GM18505 (cell line): ENCODE results near the gene RAPGEF4.

Experiments used
- ATAC-seq: cut with Tn5 transposase; IDR thresholded peaks from one replicate; pipeline ENCODE4 v1.9.1; 2021; ENCODE audit not compliant: unreplicated experiment
- POLR2A ChIP-seq: IDR thresholded peaks from 4 replicates; pipeline ENCODE4 v1.6.1; 2011; ENCODE audit warnings: borderline replicate concordance; ENCODE audit not compliant: insufficient read depth, insufficient read length; ENCODE audit errors: extremely low read depth

Gene RAPGEF4

GRCh38 chr2:172804423-172804822 lies 68.8 kb downstream of the RAPGEF4 start:
- TF ChIP-seq POLR2A: no peak
- no peak for ATAC-seq

- ATAC-seq: no peak
- TF ChIP-seq POLR2A: no peak
These were observed 70.8 kb downstream of the RAPGEF4 start for GRCh38 chr2:172806493-172806892.

GRCh38 chr2:172806996-172807395 lies 71.4 kb downstream of the RAPGEF4 start:
- ATAC-seq: no peak
- TF ChIP-seq POLR2A: no peak

- no peak for ATAC-seq
- no peak for TF ChIP-seq POLR2A
These were observed 72.5 kb downstream of the RAPGEF4 start for GRCh38 chr2:172808156-172808555.

DNA sequence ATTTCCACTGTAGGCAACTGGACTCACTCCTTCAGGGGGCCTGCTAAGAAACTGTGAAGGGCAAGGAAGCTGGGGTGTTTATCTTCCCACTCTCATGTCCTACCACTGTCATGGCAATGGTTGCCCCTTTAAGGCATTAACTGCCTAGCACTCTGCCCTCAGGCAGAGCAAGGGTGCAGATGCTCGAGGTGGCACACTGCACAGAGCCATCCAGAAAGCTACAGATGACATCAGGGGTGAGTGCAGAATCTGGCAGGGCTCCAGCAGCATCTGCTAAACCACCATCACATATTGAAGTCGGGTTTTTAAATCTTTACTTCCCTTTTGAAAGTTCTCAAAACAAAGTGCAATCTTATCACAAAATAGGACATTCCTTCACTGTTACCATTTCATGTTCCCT lies 75.4 kb downstream of the RAPGEF4 start:
- ATAC-seq: no peak
- no peak for TF ChIP-seq POLR2A

GRCh38 chr2:172812158-172812744 lies 76.6 kb downstream of the RAPGEF4 start:
- no peak for ATAC-seq
- no peak for TF ChIP-seq POLR2A

DNA sequence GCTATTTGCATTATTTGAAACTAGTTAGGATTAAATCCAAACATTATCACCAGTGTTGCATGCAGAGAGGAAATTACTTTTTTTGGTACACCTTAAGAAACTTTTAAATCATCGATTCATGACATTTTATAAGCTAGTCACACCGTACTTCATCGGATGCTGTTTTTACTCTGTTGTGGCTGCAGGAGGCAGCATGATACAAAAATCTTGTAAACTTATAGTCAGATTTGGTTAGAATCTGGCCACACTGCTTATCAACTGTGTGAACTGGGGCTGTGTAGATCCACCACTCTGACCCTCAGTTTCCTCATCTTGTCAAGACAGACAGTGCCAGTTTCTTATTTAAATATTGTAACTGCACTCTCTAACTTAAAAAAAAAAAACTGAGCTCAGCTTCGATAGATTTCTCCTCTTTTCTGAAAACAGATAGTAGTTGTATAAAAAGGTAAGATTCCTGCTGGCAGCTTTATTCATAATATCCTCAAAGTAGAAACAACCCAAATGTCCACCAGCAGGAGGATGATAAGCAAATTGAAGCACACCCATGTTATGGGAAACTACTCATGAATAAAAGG lies 77.8 kb downstream of the RAPGEF4 start:
- no peak for TF ChIP-seq POLR2A
- ATAC-seq: no peak

DNA sequence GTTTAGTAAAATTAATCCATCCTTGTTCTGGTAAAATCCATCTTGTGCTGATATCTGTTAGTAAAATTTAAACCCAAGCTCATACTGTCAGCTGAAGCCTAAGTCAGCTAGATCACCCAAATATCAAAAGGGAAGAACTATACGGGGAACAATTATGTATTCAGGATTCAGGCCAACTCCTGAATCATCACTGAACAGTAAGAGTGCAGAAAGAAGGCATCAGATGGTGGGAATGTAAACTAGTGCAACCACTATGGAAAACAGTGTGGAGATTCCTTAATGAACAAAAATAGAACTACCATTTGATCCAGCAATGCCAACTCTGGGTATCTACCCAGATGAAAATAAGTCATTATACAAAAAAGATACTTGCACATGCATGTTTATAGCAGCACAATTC lies 81.8 kb downstream of the RAPGEF4 start:
- TF ChIP-seq POLR2A: no peak
- ATAC-seq: no peak

- TF ChIP-seq POLR2A: no peak
- no peak for ATAC-seq
These were observed 84.3 kb downstream of the RAPGEF4 start for GRCh38 chr2:172819943-172820342.

DNA sequence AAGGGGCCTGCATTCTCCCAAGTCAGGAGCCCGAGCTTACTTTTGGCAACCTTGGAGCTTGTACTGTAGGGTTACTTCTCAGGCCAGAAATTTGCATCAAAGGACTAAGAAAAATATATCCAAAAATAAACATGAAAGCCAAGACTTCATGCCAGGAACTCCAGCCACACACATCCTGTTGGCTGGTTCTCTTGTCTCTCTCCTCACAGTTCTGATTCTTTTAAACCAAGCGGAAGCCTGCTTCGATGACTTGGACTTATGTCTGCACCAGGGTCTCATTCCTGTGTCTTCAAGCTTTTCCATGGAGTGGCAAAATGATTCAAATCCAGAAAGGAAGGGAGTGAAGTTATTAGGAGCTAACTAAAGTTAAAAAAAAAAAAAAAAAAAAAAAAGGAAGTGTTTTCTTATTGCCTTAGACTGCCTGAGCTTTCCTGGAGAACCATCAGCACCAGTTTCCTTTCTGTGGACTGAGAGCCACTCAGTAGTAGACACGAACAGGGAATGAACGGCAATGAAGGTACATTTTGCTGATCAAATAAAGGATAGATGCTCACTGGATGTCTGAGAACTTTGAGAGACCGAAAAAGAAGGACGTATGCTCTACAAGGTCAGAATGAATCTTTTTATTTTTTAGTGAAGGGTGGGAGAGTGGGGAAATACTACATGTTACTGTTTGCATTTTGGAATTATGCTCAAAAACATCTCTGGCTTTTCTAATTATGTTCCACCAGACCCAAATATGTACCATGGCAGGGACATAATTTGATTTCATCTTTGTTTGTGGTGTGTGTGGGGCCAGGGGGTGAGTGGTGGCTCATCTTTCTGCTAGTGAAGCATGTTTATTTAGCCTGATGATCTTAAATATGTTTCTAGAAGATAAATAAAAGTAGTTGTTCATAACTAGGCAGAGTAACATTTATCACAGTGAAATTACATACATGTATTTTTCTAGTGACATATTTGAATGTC lies 86.0 kb downstream of the RAPGEF4 start:
- no peak for TF ChIP-seq POLR2A
- ATAC-seq: no peak

DNA sequence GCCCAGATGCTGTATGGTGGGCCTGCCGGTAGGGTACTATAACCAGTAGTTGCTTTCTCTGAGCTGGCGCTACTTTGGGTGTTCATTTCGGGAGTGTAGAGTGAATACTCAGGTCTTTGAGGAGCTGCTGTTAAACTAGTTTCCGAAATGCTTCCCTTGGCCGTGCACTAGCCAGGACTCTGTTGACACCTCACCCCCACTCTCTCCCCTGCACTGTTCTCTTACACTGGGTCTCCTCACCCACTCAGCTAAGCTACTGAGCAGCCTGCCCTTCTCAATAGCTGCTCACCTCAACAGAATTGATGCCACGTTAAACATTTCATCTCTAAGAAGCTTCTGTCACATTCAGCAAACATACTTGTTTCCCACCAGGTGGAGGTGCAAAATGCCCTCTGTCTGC lies 86.9 kb downstream of the RAPGEF4 start:
- no peak for TF ChIP-seq POLR2A
- no peak for ATAC-seq

GRCh38 chr2:172823261-172823850 lies 87.7 kb downstream of the RAPGEF4 start:
- no peak for ATAC-seq
- TF ChIP-seq POLR2A: no peak

GRCh38 chr2:172826522-172826921 lies 90.9 kb downstream of the RAPGEF4 start:
- no peak for TF ChIP-seq POLR2A
- no peak for ATAC-seq

DNA sequence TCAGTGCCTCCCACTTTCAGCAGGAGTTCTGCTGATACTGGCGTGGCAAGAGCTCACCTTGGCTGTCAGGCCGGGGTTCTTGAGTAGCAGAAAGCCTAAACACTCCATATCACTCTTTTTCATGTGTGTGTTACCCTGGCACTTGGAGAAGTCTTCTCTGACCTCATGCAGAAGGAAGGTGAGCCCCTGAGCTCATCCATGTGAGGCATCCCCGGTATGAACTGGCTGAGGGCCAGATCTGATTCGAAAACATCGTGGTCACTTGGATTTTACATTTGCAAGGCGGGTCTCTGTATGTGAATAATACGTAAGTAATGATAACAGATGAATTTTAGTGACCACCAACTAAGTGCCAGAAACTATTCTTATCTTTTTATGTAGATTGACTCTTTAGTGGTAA lies 93.6 kb downstream of the RAPGEF4 start:
- ATAC-seq: no peak
- TF ChIP-seq POLR2A: no peak

DNA sequence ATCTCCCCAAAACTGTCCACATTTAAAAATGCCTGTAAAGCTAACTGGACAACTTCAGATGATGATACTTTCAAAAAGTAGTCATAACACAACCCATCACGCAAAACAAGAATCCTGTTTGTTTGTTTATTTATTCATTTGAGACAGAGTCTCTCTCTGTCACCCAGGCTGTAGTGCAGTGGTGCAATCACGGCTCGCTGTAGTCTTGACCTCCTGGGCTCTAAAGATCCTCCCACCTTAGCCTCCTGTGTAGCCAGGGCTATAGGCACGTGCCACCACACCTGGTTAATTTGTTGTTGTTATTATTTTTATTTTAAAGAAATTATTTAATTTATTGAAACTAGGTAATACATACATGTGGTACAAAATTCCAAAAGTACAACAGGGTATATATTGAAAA lies 94.8 kb downstream of the RAPGEF4 start:
- no peak for TF ChIP-seq POLR2A
- ATAC-seq: no peak
